ENCODE results near the gene PIEZO2.

PIEZO2 gene

DNA sequence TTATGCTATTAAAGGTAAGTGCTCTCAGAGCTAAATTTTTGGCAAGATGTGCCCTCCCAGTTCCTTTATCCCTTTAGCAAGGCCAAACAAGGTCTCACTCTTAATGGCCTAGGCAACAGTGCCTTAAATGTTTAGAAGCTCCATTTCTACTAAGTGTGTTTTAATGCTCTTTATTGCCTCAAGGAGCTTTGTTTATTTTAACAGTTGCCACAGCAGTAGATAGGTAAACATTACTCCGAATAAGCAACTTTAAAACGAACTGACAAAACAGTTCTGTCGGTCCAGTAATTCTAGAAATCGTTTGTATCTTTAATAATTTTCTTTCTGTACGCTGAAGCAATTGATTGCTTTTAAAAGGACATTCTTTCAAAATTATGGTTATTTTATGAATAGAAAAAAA is 74.5 kb downstream of the PIEZO2 start:
- H3K4me3 ChIP-seq (replicated peaks; ENCODE audit: insufficient read depth, low read length), result no peak overlapping the region
- H3K27ac ChIP-seq (replicated peaks), result no peak overlapping the region
- DNase-seq (ENCODE audit: low read depth in 1 of 2, low spot score in 1 of 2), result no peak
- TF ChIP-seq, protein P1, sequence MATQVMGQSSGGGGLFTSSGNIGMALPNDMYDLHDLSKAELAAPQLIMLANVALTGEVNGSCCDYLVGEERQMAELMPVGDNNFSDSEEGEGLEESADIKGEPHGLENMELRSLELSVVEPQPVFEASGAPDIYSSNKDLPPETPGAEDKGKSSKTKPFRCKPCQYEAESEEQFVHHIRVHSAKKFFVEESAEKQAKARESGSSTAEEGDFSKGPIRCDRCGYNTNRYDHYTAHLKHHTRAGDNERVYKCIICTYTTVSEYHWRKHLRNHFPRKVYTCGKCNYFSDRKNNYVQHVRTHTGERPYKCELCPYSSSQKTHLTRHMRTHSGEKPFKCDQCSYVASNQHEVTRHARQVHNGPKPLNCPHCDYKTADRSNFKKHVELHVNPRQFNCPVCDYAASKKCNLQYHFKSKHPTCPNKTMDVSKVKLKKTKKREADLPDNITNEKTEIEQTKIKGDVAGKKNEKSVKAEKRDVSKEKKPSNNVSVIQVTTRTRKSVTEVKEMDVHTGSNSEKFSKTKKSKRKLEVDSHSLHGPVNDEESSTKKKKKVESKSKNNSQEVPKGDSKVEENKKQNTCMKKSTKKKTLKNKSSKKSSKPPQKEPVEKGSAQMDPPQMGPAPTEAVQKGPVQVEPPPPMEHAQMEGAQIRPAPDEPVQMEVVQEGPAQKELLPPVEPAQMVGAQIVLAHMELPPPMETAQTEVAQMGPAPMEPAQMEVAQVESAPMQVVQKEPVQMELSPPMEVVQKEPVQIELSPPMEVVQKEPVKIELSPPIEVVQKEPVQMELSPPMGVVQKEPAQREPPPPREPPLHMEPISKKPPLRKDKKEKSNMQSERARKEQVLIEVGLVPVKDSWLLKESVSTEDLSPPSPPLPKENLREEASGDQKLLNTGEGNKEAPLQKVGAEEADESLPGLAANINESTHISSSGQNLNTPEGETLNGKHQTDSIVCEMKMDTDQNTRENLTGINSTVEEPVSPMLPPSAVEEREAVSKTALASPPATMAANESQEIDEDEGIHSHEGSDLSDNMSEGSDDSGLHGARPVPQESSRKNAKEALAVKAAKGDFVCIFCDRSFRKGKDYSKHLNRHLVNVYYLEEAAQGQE (IDR thresholded peaks at IDR 0.05; ENCODE audit: insufficient replicate concordance, low read depth), result no peak
- H3K27me3 ChIP-seq (ENCODE audit: insufficient read depth, poor library complexity, severe bottlenecking), result no peaks in the 10 kb centered on the region

DNA sequence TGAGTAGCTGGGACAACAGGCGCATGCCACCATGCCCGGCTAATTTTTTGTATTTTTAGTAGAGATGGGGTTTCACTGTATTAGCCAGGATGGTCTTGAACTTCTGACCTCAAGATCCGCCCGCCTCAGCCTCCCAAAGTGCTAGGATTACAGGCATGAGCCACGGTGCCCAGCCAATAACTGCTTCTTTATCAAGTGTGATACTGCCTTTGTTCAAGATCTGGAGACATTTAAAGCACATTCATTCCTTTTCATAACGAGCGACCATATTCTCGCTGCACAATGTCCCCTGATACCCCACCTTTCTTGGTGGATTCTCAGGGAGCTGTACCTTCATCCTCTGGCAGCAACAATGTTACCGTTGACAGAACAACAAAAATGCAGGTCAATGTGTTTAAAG is 75.4 kb downstream of the PIEZO2 start:
- Histone ChIP-seq H3K27me3 (ENCODE audit: insufficient read depth, poor library complexity, severe bottlenecking) (no peaks in the 10 kb centered on the region), H3K27ac (replicated peaks) (no peak overlapping the region), H3K4me3 (replicated peaks; ENCODE audit: insufficient read depth, low read length) (no peak overlapping the region)
- TF ChIP-seq, protein P2, sequence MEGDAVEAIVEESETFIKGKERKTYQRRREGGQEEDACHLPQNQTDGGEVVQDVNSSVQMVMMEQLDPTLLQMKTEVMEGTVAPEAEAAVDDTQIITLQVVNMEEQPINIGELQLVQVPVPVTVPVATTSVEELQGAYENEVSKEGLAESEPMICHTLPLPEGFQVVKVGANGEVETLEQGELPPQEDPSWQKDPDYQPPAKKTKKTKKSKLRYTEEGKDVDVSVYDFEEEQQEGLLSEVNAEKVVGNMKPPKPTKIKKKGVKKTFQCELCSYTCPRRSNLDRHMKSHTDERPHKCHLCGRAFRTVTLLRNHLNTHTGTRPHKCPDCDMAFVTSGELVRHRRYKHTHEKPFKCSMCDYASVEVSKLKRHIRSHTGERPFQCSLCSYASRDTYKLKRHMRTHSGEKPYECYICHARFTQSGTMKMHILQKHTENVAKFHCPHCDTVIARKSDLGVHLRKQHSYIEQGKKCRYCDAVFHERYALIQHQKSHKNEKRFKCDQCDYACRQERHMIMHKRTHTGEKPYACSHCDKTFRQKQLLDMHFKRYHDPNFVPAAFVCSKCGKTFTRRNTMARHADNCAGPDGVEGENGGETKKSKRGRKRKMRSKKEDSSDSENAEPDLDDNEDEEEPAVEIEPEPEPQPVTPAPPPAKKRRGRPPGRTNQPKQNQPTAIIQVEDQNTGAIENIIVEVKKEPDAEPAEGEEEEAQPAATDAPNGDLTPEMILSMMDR (IDR thresholded peaks at IDR 0.05; ENCODE audit: insufficient read depth, low read length), result no peak
- TF ChIP-seq, protein P1 (IDR thresholded peaks at IDR 0.05; ENCODE audit: insufficient replicate concordance, low read depth), result no peak
- no peak for TF ChIP-seq POLR2AphosphoS5 (IDR thresholded peaks at IDR 0.05; ENCODE audit: low read depth)
- DNase-seq (ENCODE audit: low read depth in 1 of 2, low spot score in 1 of 2), result no peak

DNA sequence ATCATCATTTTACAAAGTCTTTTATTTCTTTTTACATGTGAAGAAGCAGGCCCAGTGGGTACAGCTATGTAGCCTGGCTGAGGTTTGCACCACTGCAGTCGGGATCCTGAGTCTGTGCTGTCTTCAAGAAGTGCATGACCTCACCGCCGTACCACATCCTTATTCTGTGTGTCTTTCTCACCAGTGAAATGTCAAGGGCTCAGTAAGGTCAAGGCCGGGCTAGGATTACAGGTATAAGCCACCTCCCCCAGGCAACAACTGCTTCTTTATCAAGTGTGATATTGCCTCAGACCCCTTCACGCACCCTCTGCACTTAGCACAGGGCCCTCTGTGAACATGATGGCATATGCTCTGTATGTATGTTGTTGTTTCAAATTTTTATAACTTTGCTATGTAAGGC is 76.7 kb downstream of the PIEZO2 start:
- TF ChIP-seq SPI1 (IDR thresholded peaks at IDR 0.05; ENCODE audit: borderline replicate concordance, low read depth) (no peak), GABPA (IDR thresholded peaks at IDR 0.05; ENCODE audit: low read depth) (no peak), POLR2AphosphoS5 (IDR thresholded peaks at IDR 0.05; ENCODE audit: low read depth) (no peak)
- TF ChIP-seq, protein P2 (IDR thresholded peaks at IDR 0.05; ENCODE audit: insufficient read depth, low read length), result no peak
- TF ChIP-seq, protein P1 (IDR thresholded peaks at IDR 0.05; ENCODE audit: insufficient replicate concordance, low read depth), result no peak
- no peak overlapping the region for H3K4me3 ChIP-seq (replicated peaks; ENCODE audit: insufficient read depth, low read length)
- H3K27me3 ChIP-seq (ENCODE audit: insufficient read depth, poor library complexity, severe bottlenecking), result no peaks in the 10 kb centered on the region
- DNase-seq (ENCODE audit: low read depth in 1 of 2, low spot score in 1 of 2), result no peak
- no peak overlapping the region for H3K27ac ChIP-seq (replicated peaks)

DNA sequence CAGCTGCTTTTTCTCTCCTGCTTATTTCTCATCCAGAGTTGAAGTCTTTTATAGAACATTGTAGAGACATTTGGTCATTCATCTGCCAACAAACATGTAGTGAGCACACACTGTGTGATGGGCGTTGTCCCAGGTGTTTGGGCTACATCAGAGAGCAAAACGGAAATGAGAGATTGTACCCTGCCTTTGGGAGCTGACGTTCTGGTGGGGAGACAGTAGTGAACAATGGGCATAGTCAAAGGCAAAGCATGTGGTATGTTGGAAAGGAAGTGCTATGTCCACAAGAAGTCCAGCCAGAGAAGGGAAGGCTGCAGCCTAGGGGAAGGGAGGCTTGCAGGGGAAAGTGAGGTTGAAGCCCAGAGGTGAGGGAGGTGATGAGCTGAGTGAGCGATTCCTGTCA is 78.1 kb downstream of the PIEZO2 start:
- Histone ChIP-seq H3K27ac (replicated peaks) (no peak overlapping the region), H3K4me3 (replicated peaks; ENCODE audit: insufficient read depth, low read length) (no peak overlapping the region), H3K27me3 (ENCODE audit: insufficient read depth, poor library complexity, severe bottlenecking) (no peaks in the 10 kb centered on the region)
- TF ChIP-seq GABPA (IDR thresholded peaks at IDR 0.05; ENCODE audit: low read depth) (no peak), POLR2AphosphoS5 (IDR thresholded peaks at IDR 0.05; ENCODE audit: low read depth) (no peak), SPI1 (IDR thresholded peaks at IDR 0.05; ENCODE audit: borderline replicate concordance, low read depth) (no peak)
- TF ChIP-seq, protein P2 (IDR thresholded peaks at IDR 0.05; ENCODE audit: insufficient read depth, low read length), result no peak
- TF ChIP-seq, protein P1 (IDR thresholded peaks at IDR 0.05; ENCODE audit: insufficient replicate concordance, low read depth), result no peak
- DNase-seq (ENCODE audit: low read depth in 1 of 2, low spot score in 1 of 2), result no peak
